ENCODE data around the gene IL19.

IL19 gene

GRCh38 chr1:206768472-206769303 lies 1.9 kb upstream of the IL19 start:
- no peak for ATAC-seq
- no peak for TF ChIP-seq CSDC2 (CRISPR knock-in tag; IDR thresholded peaks at IDR 0.05)
- no peak for TF ChIP-seq OSR1 (CRISPR knock-in tag; IDR thresholded peaks at IDR 0.05)
- TF ChIP-seq TOX (CRISPR knock-in tag; IDR thresholded peaks at IDR 0.05; ENCODE audit: borderline replicate concordance), result no peak
- TF ChIP-seq ARNTL (CRISPR knock-in tag; IDR thresholded peaks at IDR 0.05; ENCODE audit: borderline replicate concordance, low read depth), result no peak
- TF ChIP-seq CREB5 (CRISPR knock-in tag; IDR thresholded peaks at IDR 0.05; ENCODE audit: low read depth), result no peak
- no peak for TF ChIP-seq BACH2 (CRISPR knock-in tag; IDR thresholded peaks at IDR 0.05; ENCODE audit: borderline replicate concordance)
- no peak for TF ChIP-seq ZC3H10 (CRISPR knock-in tag; IDR thresholded peaks at IDR 0.05)
- TF ChIP-seq ISL1 (CRISPR knock-in tag; IDR thresholded peaks at IDR 0.05), result no peak

DNA sequence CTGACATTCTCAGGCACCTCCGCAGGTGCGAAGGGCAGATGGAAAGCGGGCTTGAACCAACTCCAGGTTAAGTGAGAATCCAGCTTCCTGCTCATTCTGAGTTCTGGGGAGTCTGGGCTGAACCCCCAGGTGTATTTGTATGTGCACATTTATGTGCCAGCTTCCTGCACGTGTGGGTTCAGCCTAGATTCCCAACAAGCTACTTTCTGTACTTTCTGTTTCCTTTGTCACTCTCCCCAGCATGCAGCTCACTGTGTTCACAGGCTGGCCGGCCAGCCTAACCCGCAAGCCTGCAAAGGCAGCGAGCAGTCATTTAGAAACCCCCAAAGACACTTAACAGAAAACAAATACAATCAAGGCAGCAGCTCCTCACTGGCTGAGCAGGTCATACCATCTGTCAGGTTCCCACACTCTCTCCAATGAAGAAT lies 1.3 kb upstream of the IL19 start:
- ATAC-seq, result no peak
- no peak for TF ChIP-seq TOX (CRISPR knock-in tag; IDR thresholded peaks at IDR 0.05; ENCODE audit: borderline replicate concordance)
- TF ChIP-seq RARB (CRISPR knock-in tag; IDR thresholded peaks at IDR 0.05), result no peak
- no peak for TF ChIP-seq ARNTL (CRISPR knock-in tag; IDR thresholded peaks at IDR 0.05; ENCODE audit: borderline replicate concordance, low read depth)
- no peak for TF ChIP-seq TCF4 (CRISPR knock-in tag; IDR thresholded peaks at IDR 0.05; ENCODE audit: borderline replicate concordance)
- TF ChIP-seq PATZ1 (CRISPR knock-in tag; IDR thresholded peaks at IDR 0.05; ENCODE audit: borderline replicate concordance), result no peak
- no peak for TF ChIP-seq ISL1 (CRISPR knock-in tag; IDR thresholded peaks at IDR 0.05)
- TF ChIP-seq ZNF8 (CRISPR knock-in tag; IDR thresholded peaks at IDR 0.05), result no peak
- no peak for TF ChIP-seq SNAI2 (CRISPR knock-in tag; IDR thresholded peaks at IDR 0.05)
- no peak for TF ChIP-seq ZFP3 (CRISPR knock-in tag; IDR thresholded peaks at IDR 0.05)
- TF ChIP-seq ESRRG (CRISPR knock-in tag; IDR thresholded peaks at IDR 0.05), result no peak
- TF ChIP-seq, protein P1, sequence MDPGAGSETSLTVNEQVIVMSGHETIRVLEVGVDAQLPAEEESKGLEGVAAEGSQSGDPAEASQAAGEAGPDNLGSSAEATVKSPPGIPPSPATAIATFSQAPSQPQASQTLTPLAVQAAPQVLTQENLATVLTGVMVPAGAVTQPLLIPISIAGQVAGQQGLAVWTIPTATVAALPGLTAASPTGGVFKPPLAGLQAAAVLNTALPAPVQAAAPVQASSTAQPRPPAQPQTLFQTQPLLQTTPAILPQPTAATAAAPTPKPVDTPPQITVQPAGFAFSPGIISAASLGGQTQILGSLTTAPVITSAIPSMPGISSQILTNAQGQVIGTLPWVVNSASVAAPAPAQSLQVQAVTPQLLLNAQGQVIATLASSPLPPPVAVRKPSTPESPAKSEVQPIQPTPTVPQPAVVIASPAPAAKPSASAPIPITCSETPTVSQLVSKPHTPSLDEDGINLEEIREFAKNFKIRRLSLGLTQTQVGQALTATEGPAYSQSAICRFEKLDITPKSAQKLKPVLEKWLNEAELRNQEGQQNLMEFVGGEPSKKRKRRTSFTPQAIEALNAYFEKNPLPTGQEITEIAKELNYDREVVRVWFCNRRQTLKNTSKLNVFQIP (CRISPR knock-in tag; IDR thresholded peaks at IDR 0.05; ENCODE audit: borderline replicate concordance, low read depth), result no peak
- no peak for TF ChIP-seq TSHZ2 (CRISPR knock-in tag; IDR thresholded peaks at IDR 0.05)
- TF ChIP-seq OSR1 (CRISPR knock-in tag; IDR thresholded peaks at IDR 0.05), result no peak
- no peak for TF ChIP-seq BACH2 (CRISPR knock-in tag; IDR thresholded peaks at IDR 0.05; ENCODE audit: borderline replicate concordance)

- no peak for ATAC-seq
- TF ChIP-seq ZNF70 (CRISPR knock-in tag; IDR thresholded peaks at IDR 0.05), result no peak
- no peak for TF ChIP-seq TOX (CRISPR knock-in tag; IDR thresholded peaks at IDR 0.05; ENCODE audit: borderline replicate concordance)
- no peak for TF ChIP-seq CSDC2 (CRISPR knock-in tag; IDR thresholded peaks at IDR 0.05)
- no peak for TF ChIP-seq PPARA (CRISPR knock-in tag; IDR thresholded peaks at IDR 0.05; ENCODE audit: borderline replicate concordance)
- no peak for TF ChIP-seq CREB5 (CRISPR knock-in tag; IDR thresholded peaks at IDR 0.05; ENCODE audit: low read depth)
- TF ChIP-seq, protein P2, sequence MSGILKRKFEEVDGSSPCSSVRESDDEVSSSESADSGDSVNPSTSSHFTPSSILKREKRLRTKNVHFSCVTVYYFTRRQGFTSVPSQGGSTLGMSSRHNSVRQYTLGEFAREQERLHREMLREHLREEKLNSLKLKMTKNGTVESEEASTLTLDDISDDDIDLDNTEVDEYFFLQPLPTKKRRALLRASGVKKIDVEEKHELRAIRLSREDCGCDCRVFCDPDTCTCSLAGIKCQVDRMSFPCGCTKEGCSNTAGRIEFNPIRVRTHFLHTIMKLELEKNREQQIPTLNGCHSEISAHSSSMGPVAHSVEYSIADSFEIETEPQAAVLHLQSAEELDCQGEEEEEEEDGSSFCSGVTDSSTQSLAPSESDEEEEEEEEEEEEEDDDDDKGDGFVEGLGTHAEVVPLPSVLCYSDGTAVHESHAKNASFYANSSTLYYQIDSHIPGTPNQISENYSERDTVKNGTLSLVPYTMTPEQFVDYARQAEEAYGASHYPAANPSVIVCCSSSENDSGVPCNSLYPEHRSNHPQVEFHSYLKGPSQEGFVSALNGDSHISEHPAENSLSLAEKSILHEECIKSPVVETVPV (CRISPR knock-in tag; IDR thresholded peaks at IDR 0.05), result no peak
- TF ChIP-seq ESRRG (CRISPR knock-in tag; IDR thresholded peaks at IDR 0.05), result no peak
- TF ChIP-seq ZC3H10 (CRISPR knock-in tag; IDR thresholded peaks at IDR 0.05), result no peak
- no peak for TF ChIP-seq ARNTL (CRISPR knock-in tag; IDR thresholded peaks at IDR 0.05; ENCODE audit: borderline replicate concordance, low read depth)
- no peak for TF ChIP-seq ZFP3 (CRISPR knock-in tag; IDR thresholded peaks at IDR 0.05)
- TF ChIP-seq GLIS3 (CRISPR knock-in tag; IDR thresholded peaks at IDR 0.05), result no peak
- TF ChIP-seq OSR1 (CRISPR knock-in tag; IDR thresholded peaks at IDR 0.05), result no peak
- no peak for TF ChIP-seq BACH2 (CRISPR knock-in tag; IDR thresholded peaks at IDR 0.05; ENCODE audit: borderline replicate concordance)
- TF ChIP-seq ISL1 (CRISPR knock-in tag; IDR thresholded peaks at IDR 0.05), result no peak
- TF ChIP-seq ZNF565 (CRISPR knock-in tag; conservative IDR thresholded peaks at IDR 0.05; ENCODE audit: low read depth), result no peak
These were observed 742 bp downstream of the IL19 start for GRCh38 chr1:206771338-206771692.
